ENCODE results near the gene WWOX. TPM values are rescaled to one million over a fixed set of nuclear protein-coding genes. Genes with fewer than 3 reads are reported as not detected.

WWOX gene
- total and polyA plus RNA-seq, 2 of the 8 experiments (the other 6 are each of a cell fraction or from before 2014, with no cell fraction given): 5.4 to 16.7 TPM

GRCh38 chr16:79215289-79215688, 1115.8 kb downstream of the WWOX start:
- H3K27ac ChIP-seq (ENCODE audit: low read depth, low read length): no peak overlapping the region
- H3K79me2 ChIP-seq (ENCODE audit: control insufficient read depth in 1 of 2, insufficient read depth in 2 of 2, low read length in 2 of 2): no peaks in the 10 kb centered on the region
- no peak overlapping the region for H2AK5ac ChIP-seq (ENCODE audit: low read depth, low read length)
- H3K9ac ChIP-seq (replicated peaks in 1 of 4; ENCODE audit: extremely low read depth in 1 of 4, low read depth in 3 of 4, low read length in 3 of 4): no peak overlapping the region
- H2AFZ ChIP-seq (ENCODE audit: low read length): no peak overlapping the region
- no peak overlapping the region for H3K18ac ChIP-seq (ENCODE audit: extremely low read depth, low read length)
- no peak overlapping the region for H3K56ac ChIP-seq (replicated peaks; ENCODE audit: insufficient read length, low read depth, low read length)
- H3K4me2 ChIP-seq (ENCODE audit: insufficient read depth in 1 of 2, low read depth in 2 of 2, low read length in 2 of 2): no peak overlapping the region
- no peak overlapping the region for H3K14ac ChIP-seq (ENCODE audit: insufficient read length)
- peak overlapping the region; percentile 49; the same call in 1 of the 2 replicates for H2BK20ac ChIP-seq (ENCODE audit: low read length)
- no peak overlapping the region for H4K5ac ChIP-seq (ENCODE audit: insufficient read length, low read depth, low read length)
- CTCF ChIA-PET (ENCODE audit: partially characterized antibody): interaction anchor here (1.0 kb wide), 1 partner anchor 46 kb away, joined by 3 read pairs; no protein-coding TSS in a partner anchor
- no peak overlapping the region for H2BK5ac ChIP-seq (ENCODE audit: low read depth, low read length)
- H3K23me2 ChIP-seq (ENCODE audit: low read depth, low read length): no peaks in the 10 kb centered on the region
- H4K20me1 ChIP-seq (replicated peaks in 1 of 2; ENCODE audit: control insufficient read depth in 1 of 2, insufficient read depth in 2 of 2, low read length in 2 of 2): no peaks in the 10 kb centered on the region
- H3K9me3 ChIP-seq (ENCODE audit: insufficient read depth in 2 of 2, low read depth in 1 of 2, low read length in 1 of 2): no peaks in the 10 kb centered on the region
- H2BK12ac ChIP-seq (ENCODE audit: low read depth, low read length): peak overlapping the region; percentile 40; the same call in 1 of the 2 replicates
- peaks cover 1 to 9% (median 6%) of the 10 kb centered on the region in 4 experiments; a peak in 6 of 7 replicates for H3K4me1 ChIP-seq (replicated peaks in 1 of 4; ENCODE audit: control insufficient read depth in 3 of 4, insufficient read depth in 4 of 4, low read length in 3 of 4)
- 0 out of 2 replicates have a peak overlapping the region, but pooled peaks have one; percentile 61 for H2BK15ac ChIP-seq (ENCODE audit: low read length)
- no peak overlapping the region for H3K4me3 ChIP-seq (ENCODE audit: extremely low read depth in 1 of 4, insufficient read depth in 2 of 4, low read depth in 3 of 4, low read length in 4 of 4)
- no peaks in the 10 kb centered on the region for H3K79me1 ChIP-seq (ENCODE audit: low read depth, low read length)
- H4K8ac ChIP-seq (ENCODE audit: extremely low read depth, insufficient read depth, low read length): no peak overlapping the region
- no peaks in the 10 kb centered on the region for H3K36me3 ChIP-seq (ENCODE audit: control insufficient read depth in 2 of 4, insufficient read depth in 4 of 4, low read length in 3 of 4)
- POLR2A ChIA-PET (ENCODE audit: partially characterized antibody): no interaction called here
- TF ChIP-seq KDM4A (IDR thresholded peaks at IDR 0.05; ENCODE audit: low read depth, low read length, severe bottlenecking) (no peak), USF2 (IDR thresholded peaks at IDR 0.05; ENCODE audit: low read length) (no peak), RAD21 (IDR thresholded peaks at IDR 0.05 in 1 of 2, conservative IDR thresholded peaks at IDR 0.05 in 1 of 2; ENCODE audit: low read depth in 2 of 2, low read length in 2 of 2) (no peak), TEAD4 (IDR thresholded peaks at IDR 0.05; ENCODE audit: low read depth, low read length) (no peak), EP300 (IDR thresholded peaks at IDR 0.05; ENCODE audit: borderline replicate concordance in 1 of 2, low read depth in 2 of 2, low read length in 2 of 2) (no peak), POU5F1 (IDR thresholded peaks at IDR 0.05; ENCODE audit: low read depth, low read length) (no peak), FOSL1 (IDR thresholded peaks at IDR 0.05; ENCODE audit: insufficient read depth, low read depth, low read length) (no peak)
- H2BK120ac ChIP-seq (replicated peaks; ENCODE audit: low read depth, low read length): no peak overlapping the region
- FAIRE-seq (no peak), DNase-seq (ENCODE audit: low read depth in 1 of 2, low spot score in 2 of 2) (no peak)
- H3K4ac ChIP-seq (replicated peaks; ENCODE audit: insufficient read length, low read depth, low read length): no peak overlapping the region
- H3K27me3 ChIP-seq (replicated peaks in 1 of 4; ENCODE audit: control insufficient read depth in 3 of 4, extremely low read depth in 1 of 4, insufficient read depth in 3 of 4, low read length in 3 of 4): no peaks in the 10 kb centered on the region
- H3K23ac ChIP-seq (ENCODE audit: insufficient read length): no peak overlapping the region
- 88% methylated on average over 4 of the region's 4 CpGs; no CpG with 5 or more reads in 1 of the 2 experiments for WGBS, 2 experiments (ENCODE audit: extremely low coverage in 1 of 2, insufficient coverage in 1 of 2, insufficient read length in 1 of 2, insufficient replicate concordance in 2 of 2, low coverage in 1 of 2, low lambda C conversion rate in 2 of 2, missing lambda C conversion rate in 1 of 2)
- no peak overlapping the region for H4K91ac ChIP-seq (replicated peaks; ENCODE audit: insufficient read length, low read length)

All from H1 (cell line).